PC-3 (cell line): ENCODE data around the gene GTPBP6. TPM values are rescaled to one million over a fixed set of nuclear protein-coding genes. Genes with fewer than 3 reads are reported as not detected.

Source experiments
- ATAC-seq: fragments of 200-7000 bp; cut with Tn5 transposase; 2 replicates; pipeline ENCODE4 v1.9.1; 2020; ENCODE audit warnings: mild to moderate bottlenecking, moderate library complexity
- BruUV-seq: library from RNA; stranded (reverse); fragments of 400-500 nt; replicated peaks from 2 replicates; lab custom pipeline; 2021; lab: Mats Ljungman, UMichigan
- CTCF ChIA-PET: fragments of 300-600 bp; sonication (Branson Sonifier 250); formaldehyde crosslinking; loops from one replicate; lab custom pipeline; 2022; ENCODE audit warnings: antibody characterized with exemption; lab: Charles Lee
- POLR2A ChIA-PET: fragments of 300-600 bp; sonication (Branson Sonifier 250); formaldehyde crosslinking; loops from one replicate; lab custom pipeline; 2022; ENCODE audit warnings: antibody characterized with exemption; ENCODE audit not compliant: unreplicated experiment; lab: Charles Lee
- DNase-seq: peaks from one replicate; pipeline ENCODE4 v3.0.0-alpha.2; 2015
- H2AFZ ChIP-seq: fragments of 300-600 bp; sonication (generic); 2 replicates; pipeline ENCODE4 v1.6.0; 2016; ENCODE audit warnings: antibody characterized with exemption, low read length
- H3F3A ChIP-seq: fragments of 300-600 bp; sonication (generic); one replicate; pipeline ENCODE4 v1.6.0; 2017; ENCODE audit warnings: antibody characterized with exemption, low read length, control low read depth, mild to moderate bottlenecking; ENCODE audit not compliant: unreplicated experiment
- H3K27ac ChIP-seq: fragments of 300-600 bp; sonication (generic); 2 replicates; pipeline ENCODE4 v1.5.1; 2016; ENCODE audit warnings: mild to moderate bottlenecking, low read length
- H3K27me3 ChIP-seq: fragments of 300-600 bp; sonication (generic); 2 replicates; pipeline ENCODE4 v1.6.1; 2016; ENCODE audit warnings: low read length, mixed read lengths
- H3K36me3 ChIP-seq: fragments of 300-600 bp; sonication (generic); 2 replicates; pipeline ENCODE4 v1.6.1; 2016; ENCODE audit warnings: low read depth, mixed run types, low read length, mixed read lengths
- H3K4me1 ChIP-seq: fragments of 300-600 bp; sonication (generic); 2 replicates; pipeline ENCODE4 v1.5.1; 2016; ENCODE audit warnings: low read length; ENCODE audit not compliant: insufficient read depth
- H3K4me2 ChIP-seq: fragments of 300-600 bp; sonication (generic); 2 replicates; pipeline ENCODE4 v1.6.0; 2016; ENCODE audit warnings: low read length
- H3K4me3 ChIP-seq: fragments of 300-600 bp; sonication (generic); 2 replicates; pipeline ENCODE4 v1.5.1; 2016; ENCODE audit warnings: mild to moderate bottlenecking, low read length, mixed read lengths
- H3K79me2 ChIP-seq: fragments of 300-600 bp; sonication (generic); 2 replicates; pipeline ENCODE4 v1.6.1; 2017; ENCODE audit warnings: low read length, mixed read lengths
- H3K9ac ChIP-seq: fragments of 300-600 bp; sonication (generic); 2 replicates; pipeline ENCODE4 v1.6.0; 2016; ENCODE audit warnings: mild to moderate bottlenecking, low read length
- H3K9me2 ChIP-seq: fragments of 300-600 bp; sonication (generic); replicated peaks from 2 replicates; pipeline ENCODE4 v1.6.1; 2016; ENCODE audit warnings: mixed run types, low read length, mixed read lengths
- H3K9me3 ChIP-seq: fragments of 300-600 bp; sonication (generic); 2 replicates; pipeline ENCODE4 v1.6.1; 2016; ENCODE audit warnings: low read length, mixed read lengths
- H4K20me1 ChIP-seq: fragments of 300-600 bp; sonication (generic); 2 replicates; pipeline ENCODE4 v1.6.1; 2016; ENCODE audit warnings: low read length, mixed read lengths
- EZH2 ChIP-seq: fragments of 300-600 bp; sonication (generic); IDR thresholded peaks from one replicate; pipeline ENCODE4 v1.6.1; 2017; ENCODE audit warnings: antibody characterized with exemption, mild to moderate bottlenecking, low read length; ENCODE audit not compliant: unreplicated experiment
- EZH2phosphoT487 ChIP-seq: fragments of 300-600 bp; sonication (generic); IDR thresholded peaks from 2 replicates; pipeline ENCODE4 v1.6.1; 2018; ENCODE audit warnings: mild to moderate bottlenecking, antibody characterized with exemption, low read length, borderline replicate concordance
- intact Hi-C: fragments of 100-400 bp; cut with micrococcal nuclease; formaldehyde crosslinking; loops from 2 replicates; pipeline ENCODE4 v1.9.0; 2023
- total RNA-seq: library from RNA; depleted of rRNA; stranded (reverse); fragments of >200 nt; gene quantifications from 2 replicates; pipeline ENCODE4 v1.2.3, GENCODE V29; 2014
- TF ChIP-seq, protein P1 (sequence below): fragments of 300-600 bp; sonication (generic); conservative IDR thresholded peaks from 2 replicates; pipeline ENCODE4 v1.5.1; 2017; ENCODE audit warnings: antibody characterized with exemption, low read depth, mild to moderate bottlenecking, low read length

Gene GTPBP6
- total RNA-seq, 1 experiment from 2014 or later: 38.8 TPM

DNA sequence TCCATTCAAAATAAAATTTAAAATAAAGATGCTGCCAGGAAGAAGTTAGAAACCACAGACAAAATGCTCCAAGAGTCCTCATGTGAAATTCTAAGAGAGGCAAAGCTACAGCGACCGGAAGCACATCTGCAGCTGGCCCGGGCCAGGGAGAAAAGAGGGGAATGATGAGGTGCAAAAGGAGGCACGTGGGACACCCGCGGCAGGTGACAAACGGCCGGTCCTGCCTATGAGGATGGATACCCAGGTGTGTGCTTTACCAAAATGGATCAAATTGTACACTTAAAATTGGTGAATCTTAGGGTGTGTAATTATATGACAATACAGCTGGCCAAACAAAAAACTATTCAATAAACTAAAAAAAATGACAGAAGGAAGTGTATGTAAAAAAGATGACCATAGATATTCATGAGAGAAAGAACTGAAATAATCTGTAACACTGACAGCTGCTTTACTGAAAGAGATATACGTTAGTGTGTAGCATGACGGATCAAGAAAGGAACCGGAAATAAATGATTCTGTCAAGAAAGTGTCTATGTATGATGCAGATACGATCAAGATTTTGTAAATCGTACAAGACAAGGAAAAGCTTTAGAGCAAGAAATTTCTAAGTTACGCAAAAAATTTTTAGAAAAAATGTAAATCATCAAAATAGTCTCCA is 38.6 kb upstream of the GTPBP6 start:
- no peak overlapping the region for H3K9ac ChIP-seq
- H3K79me2 ChIP-seq: 0 out of 2 replicates have a peak, but pooled peaks cover 8% of the 10 kb centered on the region
- no peaks in the 10 kb centered on the region for H3K9me2 ChIP-seq
- H4K20me1 ChIP-seq: no peaks in the 10 kb centered on the region
- no peak for TF ChIP-seq EZH2
- TF ChIP-seq, protein P1, sequence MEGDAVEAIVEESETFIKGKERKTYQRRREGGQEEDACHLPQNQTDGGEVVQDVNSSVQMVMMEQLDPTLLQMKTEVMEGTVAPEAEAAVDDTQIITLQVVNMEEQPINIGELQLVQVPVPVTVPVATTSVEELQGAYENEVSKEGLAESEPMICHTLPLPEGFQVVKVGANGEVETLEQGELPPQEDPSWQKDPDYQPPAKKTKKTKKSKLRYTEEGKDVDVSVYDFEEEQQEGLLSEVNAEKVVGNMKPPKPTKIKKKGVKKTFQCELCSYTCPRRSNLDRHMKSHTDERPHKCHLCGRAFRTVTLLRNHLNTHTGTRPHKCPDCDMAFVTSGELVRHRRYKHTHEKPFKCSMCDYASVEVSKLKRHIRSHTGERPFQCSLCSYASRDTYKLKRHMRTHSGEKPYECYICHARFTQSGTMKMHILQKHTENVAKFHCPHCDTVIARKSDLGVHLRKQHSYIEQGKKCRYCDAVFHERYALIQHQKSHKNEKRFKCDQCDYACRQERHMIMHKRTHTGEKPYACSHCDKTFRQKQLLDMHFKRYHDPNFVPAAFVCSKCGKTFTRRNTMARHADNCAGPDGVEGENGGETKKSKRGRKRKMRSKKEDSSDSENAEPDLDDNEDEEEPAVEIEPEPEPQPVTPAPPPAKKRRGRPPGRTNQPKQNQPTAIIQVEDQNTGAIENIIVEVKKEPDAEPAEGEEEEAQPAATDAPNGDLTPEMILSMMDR: no peak
- no peak for TF ChIP-seq EZH2phosphoT487
- peaks cover 13% of the 10 kb centered on the region for H3K36me3 ChIP-seq
- no peak overlapping the region for H3K4me3 ChIP-seq
- H3K9me3 ChIP-seq: no peaks in the 10 kb centered on the region
- no peaks in the 10 kb centered on the region for H3K27me3 ChIP-seq
- no peaks in the 10 kb centered on the region for H3F3A ChIP-seq
- H3K4me2 ChIP-seq: no peak overlapping the region
- ATAC-seq: no peak
- no TSS peak for BruUV-seq
- ChIA-PET POLR2A (no interaction called here), CTCF (no interaction called here)
- no peak overlapping the region for H3K27ac ChIP-seq
- peaks cover 8% of the 10 kb centered on the region for H3K4me1 ChIP-seq
- intact Hi-C loops: no loop called here
- no peak for DNase-seq
- 0 out of 2 replicates have a peak overlapping the region, but pooled peaks have one; percentile 13 for H2AFZ ChIP-seq

- no TSS peak for BruUV-seq
- ATAC-seq: peak; percentile 70
- intact Hi-C loops: no loop called here
- Histone ChIP-seq H3K27me3 (no peaks in the 10 kb centered on the region), H3K9me2 (no peaks in the 10 kb centered on the region), H3K4me3 (no peak overlapping the region), H3K4me1 (peaks cover 8% of the 10 kb centered on the region), H3K36me3 (peaks cover 13% of the 10 kb centered on the region), H3K79me2 (0 out of 2 replicates have a peak, but pooled peaks cover 8% of the 10 kb centered on the region), H3K9ac (no peak overlapping the region), H2AFZ (no peak overlapping the region), H3K4me2 (no peak overlapping the region), H4K20me1 (no peaks in the 10 kb centered on the region), H3K27ac (no peak overlapping the region), H3F3A (no peaks in the 10 kb centered on the region), H3K9me3 (no peaks in the 10 kb centered on the region)
- TF ChIP-seq EZH2phosphoT487 (no peak), EZH2 (no peak)
- TF ChIP-seq, protein P1: no peak
- CTCF ChIA-PET: no interaction called here
- DNase-seq: peak; percentile 40
- POLR2A ChIA-PET: no interaction called here
Measured at GRCh38 chrX:356385-357034, 37.9 kb upstream of the GTPBP6 start.
